Hepatocyte (in vitro differentiated cells): ENCODE results near the gene HOXC12. TPM values are rescaled to one million over a fixed set of nuclear protein-coding genes. Genes with fewer than 3 reads are reported as not detected.

Experiments used
- DNase-seq: peaks from one replicate; pipeline ENCODE4 v3.0.0-alpha.2; 2016; ENCODE audit warnings: low spot score
- H2AFZ ChIP-seq: fragments of 200-600 bp; sonication (generic); 2 replicates; pipeline ENCODE4 v1.6.0; 2016; ENCODE audit warnings: antibody characterized with exemption, mild to moderate bottlenecking
- H3K27ac ChIP-seq: fragments of 200-600 bp; sonication (generic); 2 replicates; pipeline ENCODE4 v1.5.1; 2016; ENCODE audit warnings: mild to moderate bottlenecking
- H3K27me3 ChIP-seq: fragments of 200-600 bp; sonication (generic); 2 replicates; pipeline ENCODE4 v1.6.1; 2016
- H3K36me3 ChIP-seq: fragments of 200-600 bp; sonication (generic); replicated peaks from 2 replicates; pipeline ENCODE4 v1.5.1; 2016; ENCODE audit warnings: low read depth; ENCODE audit not compliant: insufficient read depth
- H3K4me1 ChIP-seq: fragments of 200-600 bp; sonication (generic); 2 replicates; pipeline ENCODE4 v1.5.1; 2016; ENCODE audit warnings: mild to moderate bottlenecking, moderate library complexity; ENCODE audit not compliant: insufficient read depth
- H3K4me2 ChIP-seq: fragments of 200-600 bp; sonication (generic); 2 replicates; pipeline ENCODE4 v1.6.0; 2016
- H3K4me3 ChIP-seq: fragments of 200-600 bp; sonication (generic); 2 replicates; pipeline ENCODE4 v1.5.1; 2016; ENCODE audit warnings: mild to moderate bottlenecking
- H3K79me2 ChIP-seq: fragments of 200-600 bp; sonication (generic); 2 replicates; pipeline ENCODE4 v1.6.0; 2017; ENCODE audit warnings: mild to moderate bottlenecking
- H3K9me2 ChIP-seq: fragments of 200-600 bp; sonication (generic); replicated peaks from 2 replicates; pipeline ENCODE4 v1.6.0; 2017; ENCODE audit warnings: mild to moderate bottlenecking; ENCODE audit not compliant: insufficient read depth
- H3K9me3 ChIP-seq: fragments of 200-600 bp; sonication (generic); 2 replicates; pipeline ENCODE4 v1.5.1; 2016; ENCODE audit warnings: low read depth, mild to moderate bottlenecking
- H4K20me1 ChIP-seq: fragments of 200-600 bp; sonication (generic); 2 replicates; pipeline ENCODE4 v1.6.0; 2016; ENCODE audit warnings: mild to moderate bottlenecking; ENCODE audit not compliant: insufficient read depth, poor library complexity, severe bottlenecking
- CTCF ChIP-seq: fragments of 200-600 bp; sonication (generic); IDR thresholded peaks from 2 replicates; pipeline ENCODE4 v1.5.1; 2016; ENCODE audit warnings: antibody characterized with exemption, mild to moderate bottlenecking; ENCODE audit not compliant: poor library complexity
- EZH2 ChIP-seq: fragments of 200-600 bp; sonication (generic); IDR thresholded peaks from 2 replicates; pipeline ENCODE4 v1.6.1; 2016; ENCODE audit warnings: antibody characterized with exemption, mild to moderate bottlenecking, borderline replicate concordance
- EZH2phosphoT487 ChIP-seq: fragments of 200-600 bp; sonication (generic); IDR thresholded peaks from one replicate; pipeline ENCODE4 v1.6.1; 2018; ENCODE audit warnings: antibody characterized with exemption, mild to moderate bottlenecking, low read depth, moderate library complexity; ENCODE audit not compliant: unreplicated experiment, severe bottlenecking
- WGBS: methylation state at CpG from one replicate; pipeline ENCODE4 v1.1.6; 2016; ENCODE audit warnings: low lambda C conversion rate; ENCODE audit errors: missing lambda C conversion rate; 5-methylcytosine and 5-hydroxymethylcytosine counted together
- polyA plus RNA-seq: library from polyadenylated mRNA; unstranded; fragments of >200 nt; fragmentation: Nextera tagmentation; extraction: Ambion mirVana; gene quantifications from 2 replicates; pipeline ENCODE4 v1.2.1, GENCODE V29; 2016
- total RNA-seq: library from RNA; depleted of rRNA; stranded (reverse); fragments of >200 nt; gene quantifications from 2 replicates; pipeline ENCODE4 v1.2.3, GENCODE V29; 2014

Gene HOXC12
- total and polyA plus RNA-seq, 2 experiments from 2014 or later = not detected

- Histone ChIP-seq H3K27ac (no peak overlapping the region), H3K4me3 (no peak overlapping the region), H3K9me2 (no peaks in the 10 kb centered on the region), H3K9me3 (no peaks in the 10 kb centered on the region), H3K79me2 (no peaks in the 10 kb centered on the region), H3K4me2 (peak overlapping the region; percentile 81), H3K4me1 (peaks cover 20% of the 10 kb centered on the region), H3K27me3 (peaks cover 92% of the 10 kb centered on the region), H3K36me3 (no peaks in the 10 kb centered on the region), H2AFZ (no peak overlapping the region), H4K20me1 (no peaks in the 10 kb centered on the region)
- no peak for DNase-seq
- TF ChIP-seq CTCF (no peak), EZH2phosphoT487 (no peak), EZH2 (peak; percentile 93)
- 32% methylated on average over 26 of the region's 30 CpGs for WGBS
Observed at GRCh38 chr12:53983950-53984572, 29.4 kb downstream of the HOXC12 start.

GRCh38 chr12:53984901-53985691, 30.4 kb downstream of the HOXC12 start, which contains the start of gene HOXC10:
HOXC10 (plus strand) TSS chr12:53985146; CDS start chr12:53985260, 114 bp downstream.
- Histone ChIP-seq H2AFZ (peak within 1 kb of the TSS; percentile 74), H3K36me3 (no peaks in the 10 kb centered on the region), H4K20me1 (no peaks in the 10 kb centered on the region), H3K4me2 (peak within 1 kb of the TSS; percentile 81), H3K4me1 (peaks cover 14% of the 10 kb centered on the region), H3K27ac (no peak within 1 kb of the TSS), H3K9me3 (no peaks in the 10 kb centered on the region), H3K27me3 (peaks cover 95% of the 10 kb centered on the region), H3K79me2 (no peaks in the 10 kb centered on the region), H3K4me3 (no peak within 1 kb of the TSS), H3K9me2 (no peaks in the 10 kb centered on the region)
- WGBS = 14% methylated on average over 44 of the region's 55 CpGs
- DNase-seq = peak; percentile 93
- peak; percentile 70 for TF ChIP-seq CTCF
- TF ChIP-seq EZH2 = no peak

- no peak for TF ChIP-seq EZH2phosphoT487
- TF ChIP-seq CTCF = no peak
- TF ChIP-seq EZH2 = no peak
- H3K9me2 ChIP-seq = no peaks in the 10 kb centered on the region
- peak overlapping the region; percentile 74 for H2AFZ ChIP-seq
- H3K36me3 ChIP-seq = no peaks in the 10 kb centered on the region
- 24% methylated on average over 21 of the region's 21 CpGs for WGBS
- no peaks in the 10 kb centered on the region for H3K79me2 ChIP-seq
- no peaks in the 10 kb centered on the region for H3K9me3 ChIP-seq
- peak overlapping the region; percentile 81 for H3K4me2 ChIP-seq
- H3K4me3 ChIP-seq = no peak overlapping the region
- H3K27ac ChIP-seq = no peak overlapping the region
- H4K20me1 ChIP-seq = no peaks in the 10 kb centered on the region
- DNase-seq = no peak
- H3K27me3 ChIP-seq = peaks cover 94% of the 10 kb centered on the region
- H3K4me1 ChIP-seq = peaks cover 14% of the 10 kb centered on the region
Observed at GRCh38 chr12:53985692-53985993, 30.9 kb downstream of the HOXC12 start.
